GM12878 (cell line): Measurements from ENCODE around the gene ZC3H7B. TPM values are rescaled to one million over a fixed set of nuclear protein-coding genes. Genes with fewer than 3 reads are reported as not detected.
A peak's percentile ranks its signal among the peaks of the same experiment; 100 is the strongest.

Experiments
- ATAC-seq: fragments of 200-7000 bp; cut with Tn5 transposase; 3 replicates; pipeline ENCODE4 v1.9.1; 2020; ENCODE audit warnings: mild to moderate bottlenecking, moderate library complexity
- BruUV-seq: library from RNA; stranded (reverse); fragments of 400-500 nt; replicated peaks from 2 replicates; lab custom pipeline; 2021; lab: Mats Ljungman, UMichigan
- CTCF ChIA-PET: fragments of 300-600 bp; sonication (Branson Sonifier 250); formaldehyde crosslinking; extraction: SDS; loops from one replicate; lab custom pipeline; 2021; ENCODE audit warnings: inconsistent platforms; lab: Yijun Ruan, JAX
- POLR2A ChIA-PET: fragments of 350-600 bp; formaldehyde crosslinking; extraction: SDS; loops from one replicate; lab custom pipeline; 2021; ENCODE audit warnings: inconsistent platforms; lab: Charles Lee
- RAD21 ChIA-PET: fragments of 300-600 bp; sonication (Branson Sonifier 250); formaldehyde crosslinking; loops from one replicate; lab custom pipeline; 2023; ENCODE audit warnings: antibody characterized with exemption; ENCODE audit not compliant: unreplicated experiment; lab: Charles Lee
- SMC1A ChIA-PET: fragments of 300-600 bp; sonication (Branson Sonifier 250); formaldehyde crosslinking; loops from one replicate; lab custom pipeline; 2023; ENCODE audit not compliant: unreplicated experiment, uncharacterized antibody; lab: Charles Lee
- DNase-seq: peaks from one replicate; pipeline ENCODE4 v3.0.0-alpha.2; 2011; ENCODE audit warnings: low read depth, low spot score
- FAIRE-seq: peaks from 3 replicates; lab custom pipeline; 2011; peaks lifted over from hg19 to GRCh38; lab: Jason Lieb, UNC
- H2AFZ ChIP-seq: 2 replicates; pipeline ENCODE4 v1.6.0; 2011; ENCODE audit warnings: low read depth, low read length, control low read depth; ENCODE audit not compliant: control insufficient read depth
- H3K27ac ChIP-seq: 2 replicates; pipeline ENCODE4 v1.5.1; 2011; ENCODE audit warnings: control low read depth; ENCODE audit not compliant: control insufficient read depth, insufficient read depth
- H3K27me3 ChIP-seq, 2 experiments: replicated peaks in 1 of 2; 2 replicates each; pipeline versions ENCODE4 v1.6.0 to v1.6.1; 2011; ENCODE audit warnings: low read length in 1 of 2; ENCODE audit not compliant: control insufficient read depth in 2 of 2, insufficient read depth in 2 of 2
- H3K36me3 ChIP-seq, 2 experiments: 2 replicates each; pipeline ENCODE4 v1.5.1; 2011; ENCODE audit warnings: low read length in 1 of 2; ENCODE audit not compliant: control insufficient read depth in 2 of 2, insufficient read depth in 2 of 2
- H3K4me1 ChIP-seq: 2 replicates; pipeline ENCODE4 v1.6.1; 2011; ENCODE audit warnings: mild to moderate bottlenecking, low read length, moderate library complexity, mixed read lengths; ENCODE audit not compliant: control insufficient read depth, insufficient read depth
- H3K4me2 ChIP-seq: 2 replicates; pipeline ENCODE4 v1.6.0; 2011; ENCODE audit warnings: control low read depth; ENCODE audit not compliant: control insufficient read depth, insufficient read depth
- H3K4me3 ChIP-seq: fragments of 200-600 bp; sonication (generic); 2 replicates; pipeline ENCODE4 v1.5.1; 2016
- H3K79me2 ChIP-seq: 2 replicates; pipeline ENCODE4 v1.6.0; 2011; ENCODE audit warnings: low read length; ENCODE audit not compliant: control insufficient read depth, insufficient read depth
- H3K9ac ChIP-seq: 2 replicates; pipeline ENCODE4 v1.8.0; 2011; ENCODE audit warnings: low read length, control low read depth, mixed read lengths; ENCODE audit not compliant: control insufficient read depth, insufficient read depth
- H3K9me3 ChIP-seq: replicated peaks from 3 replicates; pipeline ENCODE4 v1.5.1; 2011; ENCODE audit warnings: mild to moderate bottlenecking, low read length; ENCODE audit not compliant: control insufficient read depth, insufficient read depth
- H4K20me1 ChIP-seq: 2 replicates; pipeline ENCODE4 v1.6.0; 2011; ENCODE audit not compliant: control insufficient read depth, insufficient read depth
- BMI1 ChIP-seq: fragments of 450-650 bp; IDR thresholded peaks from 2 replicates; pipeline ENCODE4 v1.6.1; 2016; ENCODE audit warnings: mild to moderate bottlenecking, moderate library complexity, borderline replicate concordance
- GABPA ChIP-seq: IDR thresholded peaks from 2 replicates; pipeline ENCODE4 v1.6.1; 2014; ENCODE audit warnings: antibody characterized with exemption, low read depth, mild to moderate bottlenecking, inconsistent platforms
- PRDM15 ChIP-seq: fragments of 450-650 bp; formaldehyde crosslinking; IDR thresholded peaks from 2 replicates; pipeline ENCODE4 v1.4.0; 2020; ENCODE audit warnings: mild to moderate bottlenecking, moderate library complexity
- SIX5 ChIP-seq: IDR thresholded peaks from 2 replicates; pipeline ENCODE4 v1.6.1; 2011; ENCODE audit warnings: mild to moderate bottlenecking, low read depth, low read length, moderate library complexity; ENCODE audit not compliant: severe bottlenecking
- SREBF2 ChIP-seq: IDR thresholded peaks from 2 replicates; pipeline ENCODE4 v1.6.1; 2012; ENCODE audit warnings: mild to moderate bottlenecking, low read length
- SRF ChIP-seq, 2 experiments: IDR thresholded peaks; 2 replicates each; pipeline ENCODE4 v1.6.1; 2011; ENCODE audit warnings: low read depth in 2 of 2, low read length in 2 of 2, mild to moderate bottlenecking in 1 of 2, moderate library complexity in 1 of 2
- ZNF622 ChIP-seq: fragments of 450-650 bp; IDR thresholded peaks from 2 replicates; pipeline ENCODE4 v1.6.1; 2017; ENCODE audit warnings: mild to moderate bottlenecking, inconsistent platforms
- WGBS: methylation state at CpG from one replicate; pipeline ENCODE4 v1.1.6; 2016; ENCODE audit warnings: low lambda C conversion rate; ENCODE audit not compliant: insufficient replicate concordance, insufficient coverage; ENCODE audit errors: missing lambda C conversion rate; 5-methylcytosine and 5-hydroxymethylcytosine counted together
- in situ Hi-C: fragments of 300-500 bp; cut with MboI; formaldehyde crosslinking; loops from 9 replicates; pipeline ENCODE4 v1.14.3; 2018; ENCODE audit warnings: mixed read lengths
- intact Hi-C: fragments of 100-400 bp; cut with micrococcal nuclease; formaldehyde crosslinking; loops from one replicate; pipeline ENCODE4 v1.14.2; 2022; ENCODE audit not compliant: unreplicated experiment
- polyA plus RNA-seq, 11 experiments: library from polyadenylated mRNA; depleted of rRNA in 4 of 11; unstranded in 6 of 11; stranded (reverse) in 5 of 11; fragments of >200 nt; fragmentation: Nextera tagmentation in 4 of 11; fragmentation: Illumina TruSeq in 1 of 11; extraction: Ambion mirVana in 4 of 11; extraction: Trizol in 1 of 11; gene quantifications; 1 replicate in 1 of 11; 2 replicates in 10 of 11; pipeline versions ENCODE4 v1.2.1 to v1.2.3, GENCODE V29; 2011 to 2016; ENCODE audit warnings: inconsistent platforms in 2 of 11, missing spikeins in 2 of 11, low read depth in 1 of 11
- total RNA-seq, 4 experiments: library from RNA; depleted of rRNA in 3 of 4; stranded (reverse); fragments of >200 nt in 3 of 4; fragmentation: Illumina TruSeq in 1 of 4; extraction: Trizol in 1 of 4; gene quantifications; 2 replicates each; pipeline versions ENCODE4 v1.2.1 to v1.2.3, GENCODE V29; 2013 to 2021

The ZC3H7B gene
- total and polyA plus RNA-seq, 10 of the 15 experiments (the other 5 are each of a cell fraction or from before 2014, with no cell fraction given): 0.26 to 52.3 (median 22.4) TPM

DNA sequence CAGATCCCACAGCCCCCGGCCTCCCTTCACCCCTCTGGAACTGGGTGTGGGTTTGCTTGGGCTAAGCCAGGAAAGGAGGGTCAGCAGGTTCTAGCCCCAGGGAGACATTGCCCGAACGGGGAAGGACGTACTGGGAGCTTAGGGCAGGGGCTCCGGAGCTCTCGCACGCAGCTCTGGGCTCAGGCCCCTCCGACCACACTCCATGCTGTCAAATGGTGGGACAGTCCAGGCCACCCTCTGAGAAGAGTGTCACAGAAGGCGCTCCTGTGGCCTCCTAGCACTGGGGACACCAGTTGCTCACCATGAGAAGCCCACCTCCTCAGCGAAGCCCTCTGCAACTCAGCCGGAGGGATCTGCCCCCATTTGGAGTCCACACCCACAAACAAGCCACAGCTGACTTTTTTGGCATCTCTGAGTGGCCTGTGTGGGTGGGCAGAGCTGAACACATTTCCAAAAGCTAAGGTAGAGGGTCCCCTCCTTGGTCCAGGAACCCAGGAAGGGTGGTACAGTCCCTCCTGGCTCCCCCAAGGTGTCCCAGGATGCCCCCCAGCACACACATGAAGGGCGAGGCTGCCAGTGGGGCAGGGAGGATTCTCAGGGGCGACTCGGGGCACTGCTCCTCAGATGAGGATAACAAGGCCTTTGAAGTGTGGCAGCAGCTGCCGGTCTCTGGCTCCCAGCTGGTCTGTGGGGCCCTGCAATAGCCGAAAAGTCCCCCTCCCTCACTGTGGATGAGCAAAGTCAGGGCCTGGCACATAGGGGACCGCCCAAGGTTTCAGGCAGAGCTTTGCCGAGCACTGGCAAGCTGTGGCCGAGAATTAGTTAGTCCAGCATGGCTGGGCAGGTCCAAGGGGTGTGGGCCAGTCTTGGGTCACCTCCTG, 67.5 kb downstream of the ZC3H7B start:
- no peak overlapping the region for H3K4me2 ChIP-seq
- DNase-seq: no peak
- peak; percentile 16; the same call in 1 of the 3 replicates for ATAC-seq
- FAIRE-seq: no peak
- H3K27ac ChIP-seq: no peak overlapping the region
- no peak overlapping the region for H3K9ac ChIP-seq
- WGBS: 46% methylated on average over 19 of the region's 19 CpGs
- in situ Hi-C loops: no loop called here
- intact Hi-C loops: no loop called here
- no peaks in the 10 kb centered on the region for H3K36me3 ChIP-seq
- BruUV-seq: no TSS peak
- ChIA-PET RAD21 (no interaction called here), CTCF (no interaction called here), POLR2A (no interaction called here), SMC1A (no interaction called here)
- no peaks in the 10 kb centered on the region for H3K4me1 ChIP-seq
- H3K9me3 ChIP-seq: no peaks in the 10 kb centered on the region
- H3K4me3 ChIP-seq: no peak overlapping the region
- no peak for TF ChIP-seq BMI1
- no peak for TF ChIP-seq GABPA
- no peak for TF ChIP-seq SRF (IDR thresholded peaks at IDR 0.05; ENCODE audit: low read depth in 2 of 2, low read length in 2 of 2)
- no peak for TF ChIP-seq ZNF622
- no peak for TF ChIP-seq SIX5
- TF ChIP-seq PRDM15 (CRISPR knock-in tag): no peak
- TF ChIP-seq SREBF2: no peak
- TF ChIP-seq, all 136 proteins: peak for 0
- Histone ChIP-seq H3K79me2 (no peaks in the 10 kb centered on the region), H4K20me1 (no peaks in the 10 kb centered on the region), H3K27me3 (peaks cover 0 to 3% of the 10 kb centered on the region in 2 experiments; a peak in 1 of 4 replicates), H2AFZ (no peak overlapping the region)
